K562 (cell line): ENCODE measurements around the gene FBXW12. TPM values are rescaled to one million over a fixed set of nuclear protein-coding genes. Genes with fewer than 3 reads are reported as not detected.

Experiments used
- ATAC-seq: fragments of 200-7000 bp; cut with Tn5 transposase; 3 replicates; pipeline ENCODE4 v1.9.1; 2020; ENCODE audit warnings: moderate library complexity
- BruUV-seq: library from RNA; stranded (reverse); fragments of 400-500 nt; replicated peaks from 2 replicates; lab custom pipeline; 2021; lab: Mats Ljungman, UMichigan
- CTCF ChIA-PET: fragments of 300-600 bp; formaldehyde crosslinking; extraction: SDS; loops from one replicate; lab custom pipeline; 2021; ENCODE audit warnings: low intra/inter-chr PET ratio; lab: Yijun Ruan, JAX
- POLR2A ChIA-PET: fragments of 300-600, 350-650 bp; sonication (Branson Sonifier 250); formaldehyde crosslinking; extraction: SDS; loops from one replicate; lab custom pipeline; 2021; ENCODE audit warnings: antibody characterized with exemption, inconsistent platforms; lab: Yijun Ruan, JAX
- DNase-seq, 4 experiments: peaks; one replicate each; pipeline versions ENCODE4 v3.0.0 to v3.0.0-alpha.2; 2011 to 2018; ENCODE audit warnings: low spot score in 3 of 4, mixed read lengths in 3 of 4; ENCODE audit errors: extremely low read depth in 1 of 4
- FAIRE-seq: peaks from 2 replicates; lab custom pipeline; 2011; peaks lifted over from hg19 to GRCh38; lab: Jason Lieb, UNC
- H2AFZ ChIP-seq: 2 replicates; pipeline ENCODE4 v1.6.0; 2011; ENCODE audit warnings: low read depth, low read length, control low read depth, inconsistent platforms
- H3K27ac ChIP-seq: fragments of 200-600 bp; 3 replicates; pipeline ENCODE4 v1.8.0; 2011; ENCODE audit warnings: low read depth, mild to moderate bottlenecking, control low read depth, inconsistent platforms, low read length, moderate library complexity, mixed read lengths; ENCODE audit errors: extremely low read depth
- H3K27me3 ChIP-seq, 2 experiments: fragments of 300-600 bp in 1 of 2; 2 replicates in 1 of 2; 3 replicates in 1 of 2; pipeline versions ENCODE4 v1.6.0 to v1.8.0; 2011; ENCODE audit warnings: inconsistent platforms in 2 of 2, low read length in 2 of 2, mild to moderate bottlenecking in 1 of 2, mixed read lengths in 1 of 2, moderate library complexity in 1 of 2; ENCODE audit not compliant: control insufficient read depth in 2 of 2, insufficient read depth in 2 of 2
- H3K36me3 ChIP-seq: fragments of 300-600 bp; 3 replicates; pipeline ENCODE4 v1.8.0; 2011; ENCODE audit warnings: mild to moderate bottlenecking, low read length, inconsistent platforms; ENCODE audit not compliant: control insufficient read depth, insufficient read depth
- H3K4me1 ChIP-seq, 2 experiments: fragments of 200-600 bp in 1 of 2; replicated peaks in 1 of 2; 2 replicates in 1 of 2; 3 replicates in 1 of 2; pipeline versions ENCODE4 v1.5.1 to v1.8.0; 2011; ENCODE audit warnings: inconsistent platforms in 2 of 2, low read length in 2 of 2, mild to moderate bottlenecking in 1 of 2, mixed read lengths in 1 of 2, moderate library complexity in 1 of 2; ENCODE audit not compliant: control insufficient read depth in 2 of 2, insufficient read depth in 2 of 2
- H3K4me2 ChIP-seq: 2 replicates; pipeline ENCODE4 v1.6.1; 2011; ENCODE audit warnings: low read length, control low read depth, inconsistent platforms, mixed read lengths; ENCODE audit not compliant: insufficient read depth
- H3K4me3 ChIP-seq: fragments of 200-600 bp; sonication (generic), shearing (Covaris generic); 2 replicates; pipeline ENCODE4 v1.5.1; 2016; ENCODE audit warnings: control low read depth, inconsistent platforms
- H3K79me2 ChIP-seq: fragments of 200-600 bp; 3 replicates; pipeline ENCODE4 v1.8.0; 2011; ENCODE audit warnings: low read length, inconsistent platforms; ENCODE audit not compliant: control insufficient read depth, insufficient read depth
- H3K9ac ChIP-seq, 2 experiments: 2 replicates each; pipeline versions ENCODE4 v1.6.0 to v1.6.1; 2011; ENCODE audit warnings: low read depth in 2 of 2, low read length in 2 of 2, control low read depth in 1 of 2, inconsistent platforms in 1 of 2, mild to moderate bottlenecking in 1 of 2, mixed read lengths in 1 of 2; ENCODE audit not compliant: insufficient read depth in 1 of 2
- H3K9me1 ChIP-seq: one replicate; pipeline ENCODE4 v1.6.0; 2011; ENCODE audit warnings: inconsistent platforms, mild to moderate bottlenecking, low read length, moderate library complexity; ENCODE audit not compliant: control insufficient read depth, insufficient read depth
- H3K9me3 ChIP-seq: replicated peaks from 2 replicates; pipeline ENCODE4 v1.5.1; 2011; ENCODE audit warnings: low read depth, low read length, inconsistent platforms; ENCODE audit not compliant: control insufficient read depth, insufficient read depth
- H4K20me1 ChIP-seq: replicated peaks from 2 replicates; pipeline ENCODE4 v1.6.1; 2011; ENCODE audit warnings: low read length, inconsistent platforms, mixed read lengths; ENCODE audit not compliant: control insufficient read depth, insufficient read depth
- CREM ChIP-seq: IDR thresholded peaks from 2 replicates; pipeline ENCODE4 v1.6.1; 2014; ENCODE audit warnings: antibody characterized with exemption, low read depth
- KLF10 ChIP-seq: fragments of 250-450 bp; sonication (Bioruptor Pico); IDR thresholded peaks from 2 replicates; pipeline ENCODE4 v1.6.1; 2021; ENCODE audit warnings: matching md5 sums
- L3MBTL2 ChIP-seq: fragments of 450-650 bp; IDR thresholded peaks from 2 replicates; pipeline ENCODE4 v1.6.1; 2016; ENCODE audit warnings: mild to moderate bottlenecking, moderate library complexity
- NR2C1 ChIP-seq, 2 experiments: fragments of 450-650 bp; IDR thresholded peaks; 2 replicates each; pipeline ENCODE4 v1.6.1; 2017; ENCODE audit warnings: mild to moderate bottlenecking in 2 of 2, antibody characterized with exemption in 1 of 2, inconsistent platforms in 1 of 2, missing compliant biosample characterization in 1 of 2, missing genetic modification characterization in 1 of 2
- NR2C2 ChIP-seq, 2 experiments: fragments of 200-800 bp in 1 of 2; sonication (Bioruptor generic) in 1 of 2; sonication (generic) in 1 of 2; formaldehyde crosslinking in 1 of 2; IDR thresholded peaks; 2 replicates each; pipeline versions ENCODE4 v1.6.1 to v1.8.0; 2016 to 2022; ENCODE audit warnings: mild to moderate bottlenecking in 1 of 2, missing compliant biosample characterization in 1 of 2, missing genetic modification characterization in 1 of 2, missing genetic modification reagents in 1 of 2
- RBM25 ChIP-seq: fragments of 200-400 bp; formaldehyde crosslinking; IDR thresholded peaks from 2 replicates; pipeline ENCODE4 v1.6.1; 2018; ENCODE audit warnings: low read length, low read depth, moderate library complexity; ENCODE audit not compliant: severe bottlenecking
- RNF2 ChIP-seq: sonication (generic); IDR thresholded peaks from 2 replicates; pipeline ENCODE4 v1.6.1; 2016
- ZNF507 ChIP-seq: conservative IDR thresholded peaks from 2 replicates; pipeline ENCODE4 v1.6.1; 2017; ENCODE audit warnings: missing genetic modification characterization, missing compliant biosample characterization
- in situ Hi-C: fragments of 300-500 bp; cut with MboI; formaldehyde crosslinking; loops from 4 replicates; pipeline ENCODE4 v1.15.0; 2018; ENCODE audit warnings: inconsistent platforms, mixed read lengths
- intact Hi-C: fragments of 100-400 bp; cut with micrococcal nuclease; formaldehyde crosslinking; loops from 2 replicates; pipeline ENCODE4 v1.14.2; 2022
- polyA plus RNA-seq, 8 experiments: library from polyadenylated mRNA; depleted of rRNA in 4 of 8; stranded (reverse) in 5 of 8; unstranded in 3 of 8; fragments of >200 nt; fragmentation: Nextera tagmentation in 2 of 8; fragmentation: Illumina TruSeq in 1 of 8; extraction: Ambion mirVana in 2 of 8; extraction: Trizol in 1 of 8; gene quantifications; 2 replicates each; pipeline versions ENCODE4 v1.2.1 to v1.2.3, GENCODE V29; 2011 to 2014; ENCODE audit warnings: inconsistent platforms in 1 of 8, missing spikeins in 1 of 8
- total RNA-seq, 7 experiments: library from RNA; depleted of rRNA in 6 of 7; stranded (reverse); fragments of >200 nt in 6 of 7; fragmentation: Illumina TruSeq in 2 of 7; extraction: Trizol in 2 of 7; gene quantifications; 2 replicates each; pipeline versions ENCODE4 v1.2.1 to v1.2.3, GENCODE V29; 2011 to 2021; ENCODE audit warnings: low replicate concordance in 1 of 7
- TF ChIP-seq, protein P1 (sequence below): fragments of 450-650 bp; formaldehyde crosslinking; IDR thresholded peaks from 2 replicates; pipeline ENCODE4 v1.4.0; 2022; ENCODE audit warnings: missing genetic modification characterization

Gene FBXW12
- total and polyA plus RNA-seq, 9 of the 15 experiments (the other 6 are each of a cell fraction or from before 2014, with no cell fraction given), result 0.04 to 0.07 (median 0.06) TPM; not detected in 6

DNA sequence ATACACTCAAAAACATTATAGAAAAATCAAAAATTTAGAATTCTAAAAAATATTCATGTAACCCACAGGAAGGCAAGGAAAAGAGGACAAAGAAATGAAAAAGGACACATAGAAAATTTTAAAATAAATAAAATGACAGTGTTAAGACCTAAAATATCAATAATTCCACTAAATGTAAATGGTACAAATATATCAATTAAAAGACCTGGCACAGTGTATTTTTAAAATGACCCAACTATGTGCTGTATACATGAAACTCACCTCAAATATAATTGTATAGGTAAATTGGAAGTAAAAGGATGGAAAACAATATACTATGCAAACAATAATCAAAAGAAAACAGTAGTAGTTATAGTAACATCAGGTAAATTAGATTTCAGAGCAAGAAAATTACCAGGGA is 10.1 kb upstream of the FBXW12 start:
- H3K9me1 ChIP-seq, result no peaks in the 10 kb centered on the region
- ChIA-PET CTCF (no interaction called here), POLR2A (no interaction called here)
- BruUV-seq, result no TSS peak
- no peak overlapping the region for H3K9ac ChIP-seq
- H3K4me3 ChIP-seq, result no peak overlapping the region
- FAIRE-seq, result no peak
- no peaks in the 10 kb centered on the region for H4K20me1 ChIP-seq
- H3K9me3 ChIP-seq, result no peaks in the 10 kb centered on the region
- no peaks in the 10 kb centered on the region for H3K4me1 ChIP-seq
- no peak for DNase-seq
- no peak overlapping the region for H3K27ac ChIP-seq
- in situ Hi-C loops (no loop called here), intact Hi-C loops (no loop called here)
- no peak overlapping the region for H3K4me2 ChIP-seq
- H2AFZ ChIP-seq, result no peak overlapping the region
- ATAC-seq, result no peak
- TF ChIP-seq CREM, result no peak
- TF ChIP-seq NR2C1 (IDR thresholded peaks at IDR 0.05), result no peak
- TF ChIP-seq NR2C1 (tag; IDR thresholded peaks at IDR 0.05), result no peak
- peak; percentile 49 for TF ChIP-seq RBM25
- TF ChIP-seq ZNF507 (tag), result peak; percentile 97
- TF ChIP-seq L3MBTL2, result no peak
- TF ChIP-seq KLF10 (CRISPR knock-in tag), result no peak
- TF ChIP-seq, protein P1, sequence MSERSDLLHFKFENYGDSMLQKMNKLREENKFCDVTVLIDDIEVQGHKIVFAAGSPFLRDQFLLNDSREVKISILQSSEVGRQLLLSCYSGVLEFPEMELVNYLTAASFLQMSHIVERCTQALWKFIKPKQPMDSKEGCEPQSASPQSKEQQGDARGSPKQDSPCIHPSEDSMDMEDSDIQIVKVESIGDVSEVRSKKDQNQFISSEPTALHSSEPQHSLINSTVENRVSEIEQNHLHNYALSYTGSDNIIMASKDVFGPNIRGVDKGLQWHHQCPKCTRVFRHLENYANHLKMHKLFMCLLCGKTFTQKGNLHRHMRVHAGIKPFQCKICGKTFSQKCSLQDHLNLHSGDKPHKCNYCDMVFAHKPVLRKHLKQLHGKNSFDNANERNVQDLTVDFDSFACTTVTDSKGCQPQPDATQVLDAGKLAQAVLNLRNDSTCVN (CRISPR knock-in tag), result no peak
- no peak for TF ChIP-seq NR2C2 (CRISPR knock-in tag; IDR thresholded peaks at IDR 0.05)
- TF ChIP-seq NR2C2 (tag; IDR thresholded peaks at IDR 0.05), result no peak
- TF ChIP-seq RNF2, result no peak
- H3K79me2 ChIP-seq, result no peaks in the 10 kb centered on the region
- H3K27me3 ChIP-seq, result no peaks in the 10 kb centered on the region
- H3K36me3 ChIP-seq, result no peaks in the 10 kb centered on the region
